Activated CD4-positive, CD25-positive, alpha-beta regulatory T cell treated with anti-CD3 and anti-CD28 coated beads, Interleukin-2, amount 50 U/mL, for 16 hours (primary cell): Measurements from ENCODE around the gene METTL13.

Experiments
- DNase-seq: peaks from one replicate; pipeline ENCODE4 v3.0.0-alpha.2; 2020; ENCODE audit warnings: low read depth, low spot score

The METTL13 gene, protein sequence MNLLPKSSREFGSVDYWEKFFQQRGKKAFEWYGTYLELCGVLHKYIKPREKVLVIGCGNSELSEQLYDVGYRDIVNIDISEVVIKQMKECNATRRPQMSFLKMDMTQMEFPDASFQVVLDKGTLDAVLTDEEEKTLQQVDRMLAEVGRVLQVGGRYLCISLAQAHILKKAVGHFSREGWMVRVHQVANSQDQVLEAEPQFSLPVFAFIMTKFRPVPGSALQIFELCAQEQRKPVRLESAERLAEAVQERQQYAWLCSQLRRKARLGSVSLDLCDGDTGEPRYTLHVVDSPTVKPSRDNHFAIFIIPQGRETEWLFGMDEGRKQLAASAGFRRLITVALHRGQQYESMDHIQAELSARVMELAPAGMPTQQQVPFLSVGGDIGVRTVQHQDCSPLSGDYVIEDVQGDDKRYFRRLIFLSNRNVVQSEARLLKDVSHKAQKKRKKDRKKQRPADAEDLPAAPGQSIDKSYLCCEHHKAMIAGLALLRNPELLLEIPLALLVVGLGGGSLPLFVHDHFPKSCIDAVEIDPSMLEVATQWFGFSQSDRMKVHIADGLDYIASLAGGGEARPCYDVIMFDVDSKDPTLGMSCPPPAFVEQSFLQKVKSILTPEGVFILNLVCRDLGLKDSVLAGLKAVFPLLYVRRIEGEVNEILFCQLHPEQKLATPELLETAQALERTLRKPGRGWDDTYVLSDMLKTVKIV

GRCh38 chr1:171781176-171781875, at the start of gene METTL13:
Gene METTL13, plus strand, starts transcription at chr1:171781660. Its CDS starts 308 bp downstream, at chr1:171781968.
- peak; percentile 96 for DNase-seq

- no peak for DNase-seq
These were observed 45.3 kb upstream of the METTL13 start for GRCh38 chr1:171736196-171736595.

DNA sequence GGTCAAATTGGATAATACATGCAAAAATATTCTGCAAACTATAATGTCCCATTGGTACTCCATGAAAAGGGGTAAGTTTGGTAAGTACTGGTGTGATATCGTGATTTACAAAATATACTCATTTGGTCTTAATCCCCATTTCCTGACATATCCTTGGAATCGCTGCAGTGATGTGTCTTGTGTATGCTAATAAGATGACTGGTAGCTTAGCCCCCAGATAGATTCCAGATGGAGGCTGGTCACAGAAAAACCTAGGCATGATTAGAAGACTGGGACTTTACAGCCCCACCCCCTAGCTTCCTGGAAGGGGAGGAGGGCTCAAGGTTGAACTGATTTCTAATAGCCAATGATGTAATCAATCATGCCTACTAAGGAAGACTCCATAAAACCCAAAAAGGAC, 42.5 kb upstream of the METTL13 start:
- no peak for DNase-seq

GRCh38 chr1:171739656-171740055, 41.8 kb upstream of the METTL13 start:
- DNase-seq, result no peak

DNA sequence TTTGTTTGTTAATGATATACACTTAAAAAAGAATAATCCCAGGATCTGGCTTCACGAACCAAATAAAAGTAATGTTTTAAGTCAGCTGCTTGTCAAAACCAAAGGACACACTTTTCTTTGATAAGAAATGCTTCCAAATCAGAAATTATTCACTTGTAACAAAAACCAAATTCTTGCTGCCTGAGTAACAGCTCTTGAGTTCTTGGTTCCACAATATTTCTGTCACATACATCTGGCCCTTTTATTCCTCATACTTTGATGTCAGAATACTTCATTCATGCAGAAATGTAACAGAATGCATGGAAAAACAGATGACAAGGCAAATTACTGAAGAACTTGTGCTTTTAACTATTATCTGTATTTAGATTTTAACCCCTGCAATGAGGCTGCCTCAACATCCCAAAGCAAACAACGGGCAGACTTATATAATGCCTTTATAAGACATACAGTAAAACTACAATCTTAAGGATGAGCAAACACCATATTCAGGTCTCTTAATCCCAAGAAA, 41.0 kb upstream of the METTL13 start:
- no peak for DNase-seq

GRCh38 chr1:171740987-171741871, 40.2 kb upstream of the METTL13 start:
- no peak for DNase-seq

DNA sequence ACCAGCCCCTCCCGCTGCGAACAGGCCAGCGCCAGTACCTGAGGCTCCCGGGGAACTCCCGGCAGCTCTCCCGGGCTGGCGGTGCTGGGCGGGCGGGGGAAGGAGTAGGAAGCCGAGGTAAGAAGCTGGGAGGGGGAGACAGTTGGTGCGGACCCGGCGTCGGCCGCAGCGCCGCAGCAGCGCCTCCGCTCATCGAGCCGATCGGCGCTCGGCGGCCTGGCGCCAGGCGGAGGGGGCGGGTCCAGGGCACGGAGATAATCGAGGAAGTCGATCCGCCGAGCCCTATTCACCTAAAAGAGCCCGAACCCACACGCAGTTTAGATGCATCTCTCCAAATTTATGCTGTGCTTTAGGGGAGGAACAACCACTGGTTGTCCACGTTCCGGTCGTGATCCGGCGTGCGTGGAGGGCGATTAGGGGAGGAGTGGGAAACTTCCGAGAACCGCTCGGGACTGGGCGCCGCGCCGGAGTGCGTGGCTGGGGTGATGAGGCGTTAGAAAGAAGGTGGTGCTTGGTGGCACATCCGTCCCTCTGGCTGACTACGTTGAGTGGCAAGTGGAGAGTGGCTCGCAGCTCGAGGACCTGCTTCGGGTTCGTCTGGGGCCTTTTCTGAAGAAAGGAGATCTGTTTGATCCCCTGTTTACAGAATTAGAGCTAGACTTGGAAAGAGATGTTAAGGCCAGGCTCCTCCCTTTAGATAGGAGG, 39.4 kb upstream of the METTL13 start, which contains the start of gene VAMP4:
Gene VAMP4, minus strand, starts transcription at position 194 of the 705 bp plus-strand sequence. CDS start 3,651 bp downstream, outside the sequence.
- DNase-seq, result peak; percentile 69

DNA sequence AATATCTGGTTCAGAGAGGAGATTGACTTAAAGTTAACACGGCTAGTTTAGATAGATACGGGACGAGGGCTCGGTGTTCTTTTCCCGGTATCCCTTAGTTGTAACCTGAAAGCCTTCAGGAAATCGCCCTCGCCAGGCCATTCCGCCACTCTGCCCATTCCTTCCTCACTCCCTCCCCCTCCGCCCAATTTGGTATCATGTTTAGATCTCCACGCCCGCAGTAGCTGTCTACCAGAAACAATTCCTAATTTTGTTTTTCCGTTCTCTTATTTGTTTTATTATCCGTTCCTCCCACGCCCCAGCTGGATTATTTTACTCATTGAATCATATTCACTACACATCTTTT, 38.9 kb upstream of the METTL13 start:
- DNase-seq, result no peak

- DNase-seq, result no peak
These were observed 38.2 kb upstream of the METTL13 start for GRCh38 chr1:171743081-171743870.

GRCh38 chr1:171744986-171745385, 36.5 kb upstream of the METTL13 start:
- DNase-seq, result no peak

- DNase-seq, result no peak
These were observed 32.8 kb upstream of the METTL13 start for GRCh38 chr1:171748651-171749050.

GRCh38 chr1:171751221-171751620, 30.2 kb upstream of the METTL13 start:
- DNase-seq, result no peak

GRCh38 chr1:171753182-171753581, 28.3 kb upstream of the METTL13 start:
- no peak for DNase-seq

DNA sequence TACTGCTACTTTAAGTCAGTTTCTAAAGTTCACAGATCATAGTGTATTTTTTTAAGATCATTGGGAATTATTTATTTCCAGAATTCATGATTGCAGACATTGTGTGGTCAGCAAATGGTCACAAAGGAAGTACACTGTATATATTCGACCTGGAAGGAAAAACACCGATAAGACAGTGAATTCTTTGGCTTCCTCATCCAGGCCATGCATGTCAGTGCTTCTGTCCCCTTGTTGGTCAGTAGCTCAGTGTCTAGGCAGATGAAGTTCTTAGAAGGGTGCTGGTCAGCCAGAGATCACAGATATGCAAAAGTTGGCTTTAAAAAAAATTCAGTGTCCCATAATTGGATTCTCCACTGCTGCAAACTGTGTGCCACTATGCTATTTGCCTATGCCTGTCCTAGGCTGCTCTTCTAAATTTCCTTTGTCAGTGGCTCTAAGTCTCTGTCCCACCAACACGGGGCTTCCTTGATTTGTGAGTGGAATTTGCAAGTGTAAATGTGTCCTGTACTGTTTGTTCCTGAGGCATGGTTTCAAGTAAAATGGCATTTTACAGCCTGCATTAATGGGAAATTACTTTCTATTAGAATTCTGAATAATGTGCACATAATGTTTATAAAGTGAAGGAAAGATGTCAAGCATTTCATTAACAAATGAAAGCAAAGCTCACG, 27.6 kb upstream of the METTL13 start:
- no peak for DNase-seq

- DNase-seq, result no peak
These were observed 27.1 kb upstream of the METTL13 start for GRCh38 chr1:171754353-171754705.

- no peak for DNase-seq
These were observed 26.5 kb upstream of the METTL13 start for GRCh38 chr1:171754971-171755370.

DNA sequence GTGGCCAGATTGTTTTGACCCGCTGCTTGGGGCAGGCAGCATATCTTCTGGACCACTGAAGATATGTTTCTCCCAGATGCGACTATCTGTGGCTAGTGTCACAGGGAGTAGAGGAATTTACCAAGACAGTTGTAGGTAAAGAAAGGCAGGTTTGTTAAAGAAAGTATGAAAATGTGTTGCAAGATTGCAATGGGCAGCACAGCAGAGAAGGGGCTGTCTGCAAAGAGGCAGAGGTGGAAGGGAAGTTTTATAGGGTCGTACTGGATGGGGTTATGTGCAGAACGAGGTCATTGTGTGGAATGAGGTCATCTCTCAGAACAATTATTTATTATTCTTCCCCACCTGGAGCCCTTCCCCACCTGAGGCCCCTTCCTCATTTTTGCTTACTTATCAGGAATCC, 24.6 kb upstream of the METTL13 start:
- no peak for DNase-seq

DNA sequence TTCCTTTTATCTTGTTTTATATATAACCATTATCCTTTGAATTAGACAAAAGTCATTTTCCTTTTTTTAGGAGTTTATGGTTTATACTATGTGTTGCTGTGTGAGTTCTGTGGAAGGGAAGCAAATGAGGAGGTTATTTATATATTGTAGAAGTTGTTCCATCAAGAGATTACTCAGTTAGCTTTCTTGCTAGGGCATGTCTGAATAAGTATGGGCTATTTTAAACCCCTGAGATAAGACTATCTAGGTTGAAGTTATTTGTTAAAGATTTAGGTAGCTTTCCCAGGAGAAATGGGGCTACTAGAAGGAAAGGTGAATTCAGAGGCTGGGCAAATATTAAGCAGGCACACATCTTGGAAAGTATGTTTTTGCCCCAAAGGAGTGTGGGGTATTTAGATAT, 23.4 kb upstream of the METTL13 start:
- DNase-seq, result no peak

- no peak for DNase-seq
These were observed 19.3 kb upstream of the METTL13 start for GRCh38 chr1:171762143-171762563.
